ENCODE results near the gene B3GNT7.

DNA sequence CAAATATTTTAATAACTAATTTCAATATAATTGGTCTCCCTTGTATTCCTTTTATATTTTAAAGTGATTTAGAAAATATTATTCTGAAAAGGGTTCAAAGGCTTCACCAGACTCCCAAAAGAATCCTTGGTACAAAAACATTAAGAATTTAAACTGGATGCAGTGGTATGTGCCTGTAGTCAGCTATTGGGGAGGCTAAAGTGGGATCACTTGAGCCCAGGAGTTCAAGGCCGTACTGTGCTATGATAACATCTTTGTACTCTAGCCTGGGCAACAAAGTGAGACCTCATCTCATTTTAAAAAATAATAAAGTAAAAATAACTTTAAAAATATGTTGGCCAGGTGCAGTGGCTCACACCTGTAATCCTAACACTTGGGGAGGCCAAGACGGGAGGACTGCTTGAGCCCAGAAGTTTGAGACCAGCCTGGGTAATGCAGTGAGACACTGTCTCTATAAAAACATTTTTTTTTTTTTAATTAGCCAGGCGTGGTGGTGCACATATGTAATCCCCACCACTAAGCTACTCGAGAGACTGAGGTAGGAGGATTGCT, 54.1 kb downstream of the B3GNT7 start:
- TF ChIP-seq, protein P1, sequence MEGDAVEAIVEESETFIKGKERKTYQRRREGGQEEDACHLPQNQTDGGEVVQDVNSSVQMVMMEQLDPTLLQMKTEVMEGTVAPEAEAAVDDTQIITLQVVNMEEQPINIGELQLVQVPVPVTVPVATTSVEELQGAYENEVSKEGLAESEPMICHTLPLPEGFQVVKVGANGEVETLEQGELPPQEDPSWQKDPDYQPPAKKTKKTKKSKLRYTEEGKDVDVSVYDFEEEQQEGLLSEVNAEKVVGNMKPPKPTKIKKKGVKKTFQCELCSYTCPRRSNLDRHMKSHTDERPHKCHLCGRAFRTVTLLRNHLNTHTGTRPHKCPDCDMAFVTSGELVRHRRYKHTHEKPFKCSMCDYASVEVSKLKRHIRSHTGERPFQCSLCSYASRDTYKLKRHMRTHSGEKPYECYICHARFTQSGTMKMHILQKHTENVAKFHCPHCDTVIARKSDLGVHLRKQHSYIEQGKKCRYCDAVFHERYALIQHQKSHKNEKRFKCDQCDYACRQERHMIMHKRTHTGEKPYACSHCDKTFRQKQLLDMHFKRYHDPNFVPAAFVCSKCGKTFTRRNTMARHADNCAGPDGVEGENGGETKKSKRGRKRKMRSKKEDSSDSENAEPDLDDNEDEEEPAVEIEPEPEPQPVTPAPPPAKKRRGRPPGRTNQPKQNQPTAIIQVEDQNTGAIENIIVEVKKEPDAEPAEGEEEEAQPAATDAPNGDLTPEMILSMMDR (IDR thresholded peaks at IDR 0.05 in 8 of 11, conservative IDR thresholded peaks at IDR 0.05 in 3 of 11): no peak
- TF ChIP-seq POLR2AphosphoS5 (IDR thresholded peaks at IDR 0.05): no peak
- no peak for TF ChIP-seq POLR2A (IDR thresholded peaks at IDR 0.05)

Data from spleen (tissue), 7 donors.